AG04450 (cell line): ENCODE measurements around the gene TANGO6. TPM values are rescaled to one million over a fixed set of nuclear protein-coding genes. Genes with fewer than 3 reads are reported as not detected.

Experiments used
- CTCF ChIA-PET: fragments of 300-600, 350-600 bp; formaldehyde crosslinking; extraction: SDS; loops from one replicate; lab custom pipeline; 2022; ENCODE audit warnings: antibody characterized with exemption, inconsistent platforms; lab: Charles Lee
- POLR2A ChIA-PET: fragments of 350-600 bp; formaldehyde crosslinking; extraction: SDS; loops from one replicate; lab custom pipeline; 2021; ENCODE audit warnings: antibody characterized with exemption, inconsistent platforms; lab: Yijun Ruan, JAX
- DNase-seq: peaks from one replicate; pipeline ENCODE4 v3.0.0-alpha.2; 2011; ENCODE audit warnings: low read depth, low spot score
- H3K27ac ChIP-seq: one replicate; pipeline ENCODE4 v1.5.1; 2012; ENCODE audit warnings: low read depth, low read length, control low read depth
- H3K27me3 ChIP-seq: one replicate; pipeline ENCODE4 v1.6.0; 2012; ENCODE audit warnings: low read length; ENCODE audit not compliant: control insufficient read depth, insufficient read depth
- H3K4me3 ChIP-seq: 2 replicates; pipeline ENCODE4 v1.5.1; 2011; ENCODE audit warnings: mild to moderate bottlenecking, low read depth, low read length, control low read depth
- H3K9me3 ChIP-seq: 2 replicates; pipeline ENCODE4 v1.5.1; 2012; ENCODE audit warnings: low read length; ENCODE audit not compliant: control insufficient read depth, insufficient read depth
- polyA minus RNA-seq: library from RNA; depleted of rRNA, polyadenylated mRNA; stranded (reverse); fragments of >200 nt; gene quantifications from 2 replicates; pipeline ENCODE4 v1.2.3, GENCODE V29; 2011; rRNA and poly(A)+ RNA removed
- polyA plus RNA-seq: library from polyadenylated mRNA; depleted of rRNA; stranded (reverse); fragments of >200 nt; gene quantifications from 2 replicates; pipeline ENCODE4 v1.2.3, GENCODE V29; 2011; rRNA removed
- TF ChIP-seq, protein P1 (sequence below): IDR thresholded peaks from 2 replicates; pipeline ENCODE4 v1.5.1; 2011; ENCODE audit warnings: low read depth, low read length, control low read depth, inconsistent platforms

TANGO6 gene
- polyA plus RNA-seq (11.6 and 16.2 TPM in 2 replicates), polyA minus RNA-seq (45.0 and 92.2 TPM in 2 replicates)

- Histone ChIP-seq H3K9me3 (no peaks in the 10 kb centered on the region), H3K27ac (peak within 1 kb of the TSS; percentile 85), H3K27me3 (no peaks in the 10 kb centered on the region), H3K4me3 (peak within 1 kb of the TSS; percentile 89)
- ChIA-PET POLR2A (interaction anchor here (0.6 to 0.7 kb wide), 3 partner anchors 57 to 280 kb away, joined by 3 to 4 read pairs (median 4); no protein-coding TSS in a partner anchor), CTCF (interaction anchor here (0.6 to 5.6 kb wide), 11 partner anchors 9 to 365 kb away, joined by 3 to 182 read pairs (median 4); partner anchors contain the start of gene HAS3)
- TF ChIP-seq, protein P1, sequence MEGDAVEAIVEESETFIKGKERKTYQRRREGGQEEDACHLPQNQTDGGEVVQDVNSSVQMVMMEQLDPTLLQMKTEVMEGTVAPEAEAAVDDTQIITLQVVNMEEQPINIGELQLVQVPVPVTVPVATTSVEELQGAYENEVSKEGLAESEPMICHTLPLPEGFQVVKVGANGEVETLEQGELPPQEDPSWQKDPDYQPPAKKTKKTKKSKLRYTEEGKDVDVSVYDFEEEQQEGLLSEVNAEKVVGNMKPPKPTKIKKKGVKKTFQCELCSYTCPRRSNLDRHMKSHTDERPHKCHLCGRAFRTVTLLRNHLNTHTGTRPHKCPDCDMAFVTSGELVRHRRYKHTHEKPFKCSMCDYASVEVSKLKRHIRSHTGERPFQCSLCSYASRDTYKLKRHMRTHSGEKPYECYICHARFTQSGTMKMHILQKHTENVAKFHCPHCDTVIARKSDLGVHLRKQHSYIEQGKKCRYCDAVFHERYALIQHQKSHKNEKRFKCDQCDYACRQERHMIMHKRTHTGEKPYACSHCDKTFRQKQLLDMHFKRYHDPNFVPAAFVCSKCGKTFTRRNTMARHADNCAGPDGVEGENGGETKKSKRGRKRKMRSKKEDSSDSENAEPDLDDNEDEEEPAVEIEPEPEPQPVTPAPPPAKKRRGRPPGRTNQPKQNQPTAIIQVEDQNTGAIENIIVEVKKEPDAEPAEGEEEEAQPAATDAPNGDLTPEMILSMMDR, result peak; percentile 49
- DNase-seq, result no peak
Measured at GRCh38 chr16:68843482-68844210, at the start of gene TANGO6. Gene TANGO6 (plus strand): TSS chr16:68843531. CDS start chr16:68843618, 87 bp downstream.

GRCh38 chr16:68798398-68798797, 44.9 kb upstream of the TANGO6 start:
- no peak for DNase-seq
- ChIA-PET POLR2A (no interaction called here), CTCF (interaction anchor here (2.4 kb wide), 1 partner anchor 270 kb away, joined by 12 read pairs; no protein-coding TSS in a partner anchor)
- peaks cover 6% of the 10 kb centered on the region for H3K27me3 ChIP-seq
- TF ChIP-seq, protein P1, result no peak
- no peak overlapping the region for H3K27ac ChIP-seq
- H3K4me3 ChIP-seq, result no peak overlapping the region
- H3K9me3 ChIP-seq, result no peaks in the 10 kb centered on the region

GRCh38 chr16:68800257-68800875, 43.0 kb upstream of the TANGO6 start:
- H3K27ac ChIP-seq, result no peak overlapping the region
- H3K9me3 ChIP-seq, result no peaks in the 10 kb centered on the region
- TF ChIP-seq, protein P1, result peak; percentile 89
- POLR2A ChIA-PET, result no interaction called here
- DNase-seq, result peak; percentile 66
- no peak overlapping the region for H3K4me3 ChIP-seq
- H3K27me3 ChIP-seq, result peaks cover 6% of the 10 kb centered on the region
- CTCF ChIA-PET, result interaction anchor here (0.6 to 3.1 kb wide), 15 partner anchors 9 to 404 kb away, joined by 3 to 14 read pairs (median 3); no protein-coding TSS in a partner anchor

DNA sequence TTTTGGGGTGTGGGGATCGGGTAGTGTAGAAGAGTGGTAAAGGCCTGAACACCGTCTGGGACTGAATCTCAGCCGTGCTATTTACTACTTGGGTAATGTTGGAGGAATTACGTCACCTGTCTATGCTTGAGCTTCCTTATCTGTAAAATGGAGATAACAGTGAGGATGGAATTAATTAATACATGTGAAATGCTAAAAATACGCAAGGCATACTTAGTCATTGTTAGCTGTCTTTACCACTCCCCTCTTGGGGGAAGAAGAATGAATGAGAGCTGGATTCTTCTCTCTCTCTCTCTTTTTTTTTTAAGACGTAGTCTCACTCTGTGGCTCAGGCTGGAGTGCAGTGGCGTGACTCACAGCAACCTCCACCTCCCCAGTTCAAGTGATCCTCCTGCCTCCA, 41.1 kb upstream of the TANGO6 start:
- Histone ChIP-seq H3K27ac (no peak overlapping the region), H3K9me3 (no peaks in the 10 kb centered on the region), H3K27me3 (peaks cover 6% of the 10 kb centered on the region), H3K4me3 (no peak overlapping the region)
- no peak for DNase-seq
- POLR2A ChIA-PET, result no interaction called here
- TF ChIP-seq, protein P1, result no peak
- CTCF ChIA-PET, result interaction anchor here (0.8 to 3.1 kb wide), 4 partner anchors 13 to 322 kb away, joined by 3 to 14 read pairs (median 3); no protein-coding TSS in a partner anchor
